Left ventricle myocardium inferior (tissue), 1 donor: ENCODE measurements around the gene RPLP2. TPM values are rescaled to one million over a fixed set of nuclear protein-coding genes. Genes with fewer than 3 reads are reported as not detected.

Experiments
- DNase-seq: peaks from one replicate; pipeline ENCODE4 v3.0.0-alpha.2; 2020
- H3K27ac ChIP-seq: fragments of 200-600 bp; replicated peaks from 2 replicates; pipeline ENCODE4 v1.8.0; 2021
- H3K27me3 ChIP-seq: fragments of 200-600 bp; 2 replicates; pipeline ENCODE4 v1.8.0; 2021; ENCODE audit warnings: low read depth
- H3K36me3 ChIP-seq: fragments of 200-600 bp; 2 replicates; pipeline ENCODE4 v1.8.0; 2021
- H3K4me1 ChIP-seq: fragments of 200-600 bp; 2 replicates; pipeline ENCODE4 v1.8.0; 2021
- H3K4me3 ChIP-seq: fragments of 200-600 bp; 2 replicates; pipeline ENCODE4 v1.8.0; 2021; ENCODE audit warnings: mild to moderate bottlenecking, moderate library complexity
- H3K9me3 ChIP-seq: fragments of 200-600 bp; replicated peaks from 2 replicates; pipeline ENCODE4 v1.8.0; 2021
- intact Hi-C: fragments of 100-400 bp; cut with micrococcal nuclease; formaldehyde crosslinking; loops from one replicate; pipeline ENCODE4 v1.11.0; 2022
- total RNA-seq: library from RNA; stranded (reverse); fragmentation: NEBNext Ultra II Directional; extraction: Animal tissue kit (Norgen Biotek cat#: 25700); gene quantifications from one replicate; pipeline ENCODE4 v1.2.1, GENCODE V29; 2021
- TF ChIP-seq, protein P1 (sequence below): fragments of 200-600 bp; IDR thresholded peaks from 2 replicates; pipeline ENCODE4 v1.8.0; 2021; ENCODE audit warnings: antibody characterized with exemption, mild to moderate bottlenecking, borderline replicate concordance
- donor health status: DM: no; HTN: yes; CAD: no; lungs with severe emphysema.

RPLP2 gene
- total RNA-seq, 1 donor from 2014 or later = 871 TPM

DNA sequence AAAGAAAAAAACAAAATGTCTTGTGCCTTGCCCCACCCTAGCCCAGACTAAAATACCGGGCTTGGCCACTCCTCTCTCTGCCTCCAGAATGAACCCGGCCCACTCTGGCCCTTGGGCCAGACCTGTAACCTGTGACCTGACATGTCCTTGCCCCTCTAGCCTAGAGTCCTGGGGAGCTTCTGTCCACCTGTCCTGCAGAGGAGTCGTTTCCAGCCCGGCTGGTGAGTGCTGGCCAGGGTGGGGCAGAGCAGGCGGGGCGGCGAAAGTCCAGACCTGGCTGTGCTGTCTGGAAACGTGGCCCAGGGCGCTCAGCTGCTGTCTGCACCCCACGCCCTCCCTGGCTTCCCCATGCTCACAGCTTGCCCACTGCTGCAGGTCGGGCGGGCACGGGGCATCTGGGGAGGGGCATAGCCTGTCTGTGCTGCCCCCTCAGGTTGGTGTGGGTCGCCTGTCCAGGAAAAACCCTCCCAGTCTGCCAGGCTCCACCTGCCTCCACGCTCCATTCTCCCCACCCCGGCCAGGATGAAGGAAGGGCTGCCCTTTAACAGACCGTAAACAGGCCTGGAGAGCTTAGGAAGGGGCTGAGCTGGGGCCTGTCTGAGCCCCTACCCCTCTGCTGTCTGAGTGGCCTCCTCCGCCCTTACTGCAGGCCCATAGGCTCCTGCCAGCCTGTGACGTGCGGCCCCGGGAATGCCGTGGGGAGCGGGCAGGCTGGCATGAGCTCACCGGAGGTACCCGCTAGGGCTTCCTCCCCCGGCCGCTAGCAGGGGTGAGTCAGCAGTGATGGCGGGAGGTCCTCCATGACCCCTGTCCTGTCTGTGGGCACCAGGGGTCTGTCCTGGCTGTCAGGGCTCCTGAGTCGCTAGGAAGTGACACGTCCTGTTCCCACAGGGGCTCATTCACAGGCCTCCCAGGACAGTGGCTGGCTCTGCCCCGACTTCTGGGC is 24.9 kb downstream of the RPLP2 start:
- peak; percentile 82 for DNase-seq
- Histone ChIP-seq H3K27me3 (no peaks in the 10 kb centered on the region), H3K4me1 (peaks cover 95% of the 10 kb centered on the region), H3K9me3 (no peaks in the 10 kb centered on the region), H3K4me3 (peak overlapping the region; percentile 93), H3K36me3 (peaks cover 39% of the 10 kb centered on the region), H3K27ac (peak overlapping the region; percentile 98)
- TF ChIP-seq, protein P1, sequence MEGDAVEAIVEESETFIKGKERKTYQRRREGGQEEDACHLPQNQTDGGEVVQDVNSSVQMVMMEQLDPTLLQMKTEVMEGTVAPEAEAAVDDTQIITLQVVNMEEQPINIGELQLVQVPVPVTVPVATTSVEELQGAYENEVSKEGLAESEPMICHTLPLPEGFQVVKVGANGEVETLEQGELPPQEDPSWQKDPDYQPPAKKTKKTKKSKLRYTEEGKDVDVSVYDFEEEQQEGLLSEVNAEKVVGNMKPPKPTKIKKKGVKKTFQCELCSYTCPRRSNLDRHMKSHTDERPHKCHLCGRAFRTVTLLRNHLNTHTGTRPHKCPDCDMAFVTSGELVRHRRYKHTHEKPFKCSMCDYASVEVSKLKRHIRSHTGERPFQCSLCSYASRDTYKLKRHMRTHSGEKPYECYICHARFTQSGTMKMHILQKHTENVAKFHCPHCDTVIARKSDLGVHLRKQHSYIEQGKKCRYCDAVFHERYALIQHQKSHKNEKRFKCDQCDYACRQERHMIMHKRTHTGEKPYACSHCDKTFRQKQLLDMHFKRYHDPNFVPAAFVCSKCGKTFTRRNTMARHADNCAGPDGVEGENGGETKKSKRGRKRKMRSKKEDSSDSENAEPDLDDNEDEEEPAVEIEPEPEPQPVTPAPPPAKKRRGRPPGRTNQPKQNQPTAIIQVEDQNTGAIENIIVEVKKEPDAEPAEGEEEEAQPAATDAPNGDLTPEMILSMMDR = no peak
- intact Hi-C loops = no loop called here

DNA sequence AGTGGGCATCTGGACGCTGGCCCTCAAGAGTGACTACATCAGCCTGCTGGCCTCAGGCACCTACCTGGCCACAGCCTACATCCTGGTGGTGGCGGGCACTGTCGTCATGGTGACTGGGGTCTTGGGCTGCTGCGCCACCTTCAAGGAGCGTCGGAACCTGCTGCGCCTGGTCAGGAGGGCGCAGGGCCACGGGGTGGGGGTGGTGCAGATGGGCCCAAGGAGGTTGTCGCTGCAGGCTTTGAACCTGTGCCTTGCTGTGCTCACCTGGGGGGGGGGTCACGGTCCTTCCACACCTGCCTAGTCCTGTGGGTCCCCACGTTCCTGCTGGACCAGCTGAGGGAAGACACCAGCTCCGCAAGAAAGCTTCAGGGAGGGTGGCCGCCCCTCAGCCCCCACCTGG is 26.5 kb downstream of the RPLP2 start:
- Histone ChIP-seq H3K27me3 (no peaks in the 10 kb centered on the region), H3K4me1 (peaks cover 95% of the 10 kb centered on the region), H3K9me3 (no peaks in the 10 kb centered on the region), H3K4me3 (no peak overlapping the region), H3K36me3 (peaks cover 50% of the 10 kb centered on the region), H3K27ac (peak overlapping the region; percentile 45)
- intact Hi-C loops = no loop called here
- TF ChIP-seq, protein P1 = no peak
- no peak for DNase-seq

DNA sequence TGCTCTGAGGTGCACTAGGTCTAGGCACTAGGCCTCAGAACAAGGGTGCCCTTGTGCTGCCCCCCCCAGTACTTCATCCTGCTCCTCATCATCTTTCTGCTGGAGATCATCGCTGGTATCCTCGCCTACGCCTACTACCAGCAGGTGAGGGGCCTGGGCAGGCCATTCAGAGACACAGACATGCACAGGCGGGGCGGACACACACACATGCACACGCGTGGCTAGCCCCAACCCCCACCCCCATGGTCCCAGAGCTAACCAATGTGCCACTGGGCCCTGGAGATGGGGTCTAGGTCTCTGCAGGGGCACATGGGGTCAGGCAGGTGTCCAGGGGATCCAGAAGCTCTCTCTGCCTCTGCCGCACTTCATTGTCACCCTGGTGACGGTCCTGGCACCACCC is 26.9 kb downstream of the RPLP2 start:
- Histone ChIP-seq H3K4me3 (no peak overlapping the region), H3K4me1 (peaks cover 95% of the 10 kb centered on the region), H3K27me3 (no peaks in the 10 kb centered on the region), H3K9me3 (no peaks in the 10 kb centered on the region), H3K36me3 (peaks cover 50% of the 10 kb centered on the region), H3K27ac (peak overlapping the region; percentile 45)
- TF ChIP-seq, protein P1 = no peak
- DNase-seq = no peak
- intact Hi-C loops = no loop called here

DNA sequence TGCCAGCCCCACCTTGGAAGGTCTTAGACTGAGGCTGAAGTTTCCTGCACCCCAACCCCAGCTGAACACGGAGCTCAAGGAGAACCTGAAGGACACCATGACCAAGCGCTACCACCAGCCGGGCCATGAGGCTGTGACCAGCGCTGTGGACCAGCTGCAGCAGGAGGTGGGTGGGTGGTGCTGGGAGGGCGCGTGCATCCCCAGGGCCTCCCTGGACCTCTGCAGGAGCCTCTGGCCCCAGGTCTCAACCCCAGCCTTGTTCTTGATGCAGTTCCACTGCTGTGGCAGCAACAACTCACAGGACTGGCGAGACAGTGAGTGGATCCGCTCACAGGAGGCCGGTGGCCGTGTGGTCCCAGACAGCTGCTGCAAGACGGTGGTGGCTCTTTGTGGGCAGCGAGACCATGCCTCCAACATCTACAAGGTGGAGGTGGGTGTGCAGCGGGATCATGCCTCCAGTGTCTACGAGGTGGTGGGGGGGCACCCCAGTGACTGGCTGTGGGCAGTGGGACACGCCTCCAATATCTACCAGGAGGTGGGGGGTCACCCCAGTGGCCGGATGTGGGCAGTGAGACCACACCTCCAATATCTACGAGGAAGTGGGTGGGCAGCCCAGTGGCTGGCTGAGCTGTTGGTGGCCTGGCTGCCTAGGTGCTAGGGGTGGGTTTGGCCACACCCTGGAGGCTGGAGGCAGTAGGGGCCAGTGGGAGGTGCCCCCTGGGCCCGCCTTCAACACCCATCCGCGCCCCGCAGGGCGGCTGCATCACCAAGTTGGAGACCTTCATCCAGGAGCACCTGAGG is 27.6 kb downstream of the RPLP2 start:
- peaks cover 50% of the 10 kb centered on the region for H3K36me3 ChIP-seq
- TF ChIP-seq, protein P1 = no peak
- H3K27me3 ChIP-seq = no peaks in the 10 kb centered on the region
- peak overlapping the region; percentile 45 for H3K27ac ChIP-seq
- intact Hi-C loops = no loop called here
- peaks cover 94% of the 10 kb centered on the region for H3K4me1 ChIP-seq
- DNase-seq = no peak
- no peaks in the 10 kb centered on the region for H3K9me3 ChIP-seq
- H3K4me3 ChIP-seq = no peak overlapping the region

DNA sequence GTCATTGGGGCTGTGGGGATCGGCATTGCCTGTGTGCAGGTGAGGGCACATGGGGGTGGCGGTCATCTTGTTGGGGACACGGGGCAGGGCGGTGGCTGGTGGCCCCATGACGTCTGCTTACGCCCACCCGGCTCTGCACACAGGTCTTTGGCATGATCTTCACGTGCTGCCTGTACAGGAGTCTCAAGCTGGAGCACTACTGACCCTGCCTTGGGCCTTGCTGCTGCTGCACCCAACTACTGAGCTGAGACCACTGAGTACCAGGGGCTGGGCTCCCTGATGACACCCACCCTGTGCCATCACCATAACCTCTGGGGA is 28.2 kb downstream of the RPLP2 start:
- Histone ChIP-seq H3K27me3 (no peaks in the 10 kb centered on the region), H3K36me3 (peaks cover 50% of the 10 kb centered on the region), H3K4me1 (peaks cover 96% of the 10 kb centered on the region), H3K27ac (peak overlapping the region; percentile 45), H3K9me3 (no peaks in the 10 kb centered on the region), H3K4me3 (no peak overlapping the region)
- DNase-seq = no peak
- intact Hi-C loops = no loop called here
- TF ChIP-seq, protein P1 = no peak
